Type B pancreatic cell (in vitro differentiated cells): ENCODE results near the gene RASAL2. TPM values are rescaled to one million over a fixed set of nuclear protein-coding genes. Genes with fewer than 3 reads are reported as not detected.

Experiments used
- DNase-seq: peaks from one replicate; pipeline ENCODE4 v3.0.0; 2021; ENCODE audit warnings: mixed read lengths; ENCODE audit not compliant: unreplicated experiment; ENCODE audit errors: extremely low spot score
- H3K27ac Mint-ChIP-seq: 2 replicates; pipeline ENCODE4 v1.8.0; 2021; ENCODE audit warnings: mild to moderate bottlenecking, mixed read lengths
- H3K27me3 Mint-ChIP-seq: 2 replicates; pipeline ENCODE4 v1.8.0; 2021; ENCODE audit warnings: mixed read lengths
- H3K36me3 Mint-ChIP-seq: 2 replicates; pipeline ENCODE4 v1.8.0; 2021; ENCODE audit warnings: mixed read lengths
- H3K4me1 Mint-ChIP-seq: one replicate; pipeline ENCODE4 v1.8.0; 2021; ENCODE audit warnings: mixed read lengths; ENCODE audit not compliant: unreplicated experiment
- H3K4me3 Mint-ChIP-seq: 2 replicates; pipeline ENCODE4 v1.8.0; 2021; ENCODE audit warnings: mild to moderate bottlenecking, mixed read lengths
- H3K9me3 Mint-ChIP-seq: 2 replicates; pipeline ENCODE4 v1.8.0; 2021; ENCODE audit warnings: mixed read lengths
- total RNA-seq: library from RNA; stranded (reverse); gene quantifications from 2 replicates; pipeline ENCODE4 v1.2.1, GENCODE V29; 2021; ENCODE audit warnings: low replicate concordance
- TF ChIP-seq, protein P1 (sequence below): fragments of 200-600 bp; sonication (generic); conservative IDR thresholded peaks from 2 replicates; pipeline ENCODE4 v1.5.0; 2021; ENCODE audit warnings: antibody characterized with exemption, mild to moderate bottlenecking

RASAL2 gene
- total RNA-seq, 1 donor from 2014 or later, result 21.8 TPM

DNA sequence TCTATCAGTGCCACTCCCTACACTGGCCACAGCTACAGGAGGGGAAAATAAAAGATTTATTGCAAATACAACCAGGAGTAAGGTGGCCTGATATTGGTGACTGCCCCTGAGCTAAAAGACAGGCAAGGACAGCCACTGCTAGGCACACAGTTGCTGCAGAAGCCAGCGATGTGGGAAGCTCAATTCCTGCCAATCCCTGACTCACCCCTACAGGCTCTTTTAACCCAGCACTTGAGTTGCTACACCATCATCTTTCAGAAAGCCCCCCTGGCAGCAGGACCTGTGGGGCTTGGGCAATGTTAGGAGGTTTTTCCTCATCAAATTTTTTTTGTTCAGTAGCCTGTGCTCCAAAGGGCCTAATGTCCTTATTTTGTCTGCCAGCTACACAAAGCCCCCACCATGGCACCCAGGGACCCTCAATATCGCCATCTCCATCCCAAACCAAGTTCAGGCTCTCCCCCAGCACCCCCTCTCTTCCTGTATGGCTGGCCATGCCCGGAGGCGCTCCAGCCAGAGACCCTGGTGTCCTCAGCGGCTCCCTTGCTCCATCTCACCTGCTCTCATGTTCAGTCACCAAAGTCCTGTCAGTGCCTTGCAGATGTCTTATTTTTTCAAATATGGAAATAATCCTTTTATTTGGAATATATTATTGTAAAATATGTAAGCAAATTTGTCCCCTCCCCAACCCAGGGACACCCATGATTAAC is 389.5 kb downstream of the RASAL2 start:
- Mint-ChIP-seq H3K9me3 (no peaks in the 10 kb centered on the region), H3K36me3 (peaks cover 8% of the 10 kb centered on the region), H3K4me3 (no peak overlapping the region), H3K27me3 (no peaks in the 10 kb centered on the region), H3K4me1 (peaks cover 6% of the 10 kb centered on the region), H3K27ac (no peak overlapping the region)
- TF ChIP-seq, protein P1, sequence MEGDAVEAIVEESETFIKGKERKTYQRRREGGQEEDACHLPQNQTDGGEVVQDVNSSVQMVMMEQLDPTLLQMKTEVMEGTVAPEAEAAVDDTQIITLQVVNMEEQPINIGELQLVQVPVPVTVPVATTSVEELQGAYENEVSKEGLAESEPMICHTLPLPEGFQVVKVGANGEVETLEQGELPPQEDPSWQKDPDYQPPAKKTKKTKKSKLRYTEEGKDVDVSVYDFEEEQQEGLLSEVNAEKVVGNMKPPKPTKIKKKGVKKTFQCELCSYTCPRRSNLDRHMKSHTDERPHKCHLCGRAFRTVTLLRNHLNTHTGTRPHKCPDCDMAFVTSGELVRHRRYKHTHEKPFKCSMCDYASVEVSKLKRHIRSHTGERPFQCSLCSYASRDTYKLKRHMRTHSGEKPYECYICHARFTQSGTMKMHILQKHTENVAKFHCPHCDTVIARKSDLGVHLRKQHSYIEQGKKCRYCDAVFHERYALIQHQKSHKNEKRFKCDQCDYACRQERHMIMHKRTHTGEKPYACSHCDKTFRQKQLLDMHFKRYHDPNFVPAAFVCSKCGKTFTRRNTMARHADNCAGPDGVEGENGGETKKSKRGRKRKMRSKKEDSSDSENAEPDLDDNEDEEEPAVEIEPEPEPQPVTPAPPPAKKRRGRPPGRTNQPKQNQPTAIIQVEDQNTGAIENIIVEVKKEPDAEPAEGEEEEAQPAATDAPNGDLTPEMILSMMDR, result no peak
- DNase-seq, result no peak

GRCh38 chr1:178484698-178485225 is 390.9 kb downstream of the RASAL2 start:
- Mint-ChIP-seq H3K9me3 (no peaks in the 10 kb centered on the region), H3K27ac (no peak overlapping the region), H3K4me1 (peaks cover 6% of the 10 kb centered on the region), H3K27me3 (no peaks in the 10 kb centered on the region), H3K36me3 (peaks cover 4% of the 10 kb centered on the region), H3K4me3 (no peak overlapping the region)
- no peak for DNase-seq
- TF ChIP-seq, protein P1, result no peak

DNA sequence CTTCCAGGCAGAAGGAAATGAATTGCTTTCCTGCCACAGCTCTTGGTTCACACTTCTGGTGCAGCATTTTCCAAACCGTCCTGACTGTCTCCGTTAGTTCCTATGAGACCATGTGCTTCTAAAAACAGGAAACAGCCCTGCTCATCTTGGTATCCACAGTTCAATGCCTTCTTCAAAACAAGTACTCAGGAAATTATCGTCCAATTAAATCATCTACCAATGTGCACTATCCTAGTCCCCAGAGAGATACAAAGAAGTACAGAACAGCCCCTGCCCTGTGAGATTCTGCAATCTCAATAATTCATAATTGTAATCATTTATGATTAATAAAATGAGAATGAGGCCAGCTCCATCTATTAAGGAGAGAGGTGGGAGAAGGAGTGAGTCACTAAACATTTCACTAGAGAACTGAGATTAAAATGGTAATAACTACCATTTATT is 391.7 kb downstream of the RASAL2 start:
- H3K27me3 Mint-ChIP-seq, result no peaks in the 10 kb centered on the region
- TF ChIP-seq, protein P1, result no peak
- no peak overlapping the region for H3K4me3 Mint-ChIP-seq
- peaks cover 4% of the 10 kb centered on the region for H3K36me3 Mint-ChIP-seq
- no peak overlapping the region for H3K27ac Mint-ChIP-seq
- H3K4me1 Mint-ChIP-seq, result peaks cover 6% of the 10 kb centered on the region
- no peaks in the 10 kb centered on the region for H3K9me3 Mint-ChIP-seq
- DNase-seq, result no peak

DNA sequence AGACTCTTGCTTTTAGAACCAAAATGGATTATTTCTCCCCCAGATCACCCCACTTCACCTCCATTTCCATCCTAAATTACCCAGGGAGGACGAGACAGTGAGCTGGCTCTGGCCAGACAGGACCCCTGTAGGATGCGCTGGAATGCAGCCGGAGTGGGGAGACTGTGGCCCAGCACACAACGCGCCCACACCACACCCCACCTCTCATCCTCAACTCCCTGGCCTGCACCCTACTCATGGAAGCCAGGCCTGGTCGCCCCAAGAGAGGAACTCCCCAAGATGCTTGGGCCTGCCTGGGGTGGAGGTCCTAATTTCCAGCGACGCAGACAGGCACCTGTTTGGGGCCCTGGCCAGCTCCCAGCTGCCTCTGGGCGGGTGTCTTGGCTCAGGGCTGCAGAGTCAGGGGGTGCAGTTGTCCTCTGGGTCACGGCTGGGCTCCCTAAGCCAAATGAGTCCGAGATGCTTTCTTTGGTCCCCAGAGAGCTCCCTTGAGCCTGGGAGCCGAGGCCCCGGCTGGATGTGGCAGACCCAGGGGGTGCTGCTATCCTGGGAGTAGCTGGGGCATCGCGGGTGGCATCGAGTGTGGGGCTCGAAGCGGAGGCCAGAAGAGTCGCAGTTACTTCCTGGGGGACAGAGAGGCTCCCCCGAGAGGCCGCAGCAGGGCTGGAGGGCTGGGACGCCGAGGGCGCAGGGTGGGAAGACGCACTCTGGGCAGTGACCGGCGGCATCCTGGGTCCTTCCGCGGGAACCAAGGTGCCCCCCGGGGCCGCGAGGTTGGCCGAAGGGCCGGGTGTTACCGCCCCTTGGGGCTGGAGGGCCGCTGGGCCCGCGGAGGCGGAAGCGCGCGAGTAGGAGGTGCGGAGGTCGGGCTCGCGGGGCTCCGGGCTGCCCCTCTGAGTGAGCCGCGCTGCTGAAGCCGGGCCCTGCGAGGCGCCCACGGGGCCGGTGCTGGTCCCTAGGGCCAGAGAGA is 392.5 kb downstream of the RASAL2 start:
- Mint-ChIP-seq H3K36me3 (no peaks in the 10 kb centered on the region), H3K27ac (no peak overlapping the region), H3K4me1 (peaks cover 6% of the 10 kb centered on the region), H3K9me3 (no peaks in the 10 kb centered on the region), H3K27me3 (no peaks in the 10 kb centered on the region), H3K4me3 (no peak overlapping the region)
- no peak for DNase-seq
- TF ChIP-seq, protein P1, result no peak

DNA sequence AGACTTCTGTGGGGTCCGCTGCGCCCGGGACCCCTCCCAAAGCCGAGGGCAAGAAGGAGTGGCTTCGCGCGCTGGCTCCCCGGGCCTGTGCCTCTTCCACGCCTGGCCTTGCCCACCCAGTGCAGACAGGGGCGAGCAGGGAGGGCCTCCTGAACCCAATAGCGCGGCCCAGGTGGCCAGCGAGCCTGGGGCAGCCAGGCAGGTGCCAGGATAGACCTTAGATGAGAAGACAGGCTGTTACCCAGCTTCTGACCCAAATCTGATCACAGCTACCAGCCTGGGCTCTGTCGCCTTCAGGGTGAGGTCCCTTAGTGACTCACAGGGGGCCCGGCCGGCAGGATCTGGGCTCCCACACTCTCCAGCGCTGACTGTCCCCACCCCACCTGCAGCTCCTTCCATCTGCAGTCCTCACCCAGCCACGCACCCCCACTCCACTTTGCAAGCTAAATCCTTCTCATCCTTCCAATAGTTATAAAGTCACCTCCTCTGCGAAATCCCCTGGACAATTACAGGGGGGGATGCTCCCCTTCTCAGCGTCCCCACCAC is 393.2 kb downstream of the RASAL2 start:
- H3K27me3 Mint-ChIP-seq, result no peaks in the 10 kb centered on the region
- H3K27ac Mint-ChIP-seq, result no peak overlapping the region
- H3K36me3 Mint-ChIP-seq, result no peaks in the 10 kb centered on the region

More for the DNA sequence above, 393.2 kb downstream of the RASAL2 start:
- Mint-ChIP-seq H3K9me3 (no peaks in the 10 kb centered on the region), H3K4me3 (no peak overlapping the region), H3K4me1 (peaks cover 6% of the 10 kb centered on the region)
- TF ChIP-seq, protein P1, result no peak
- no peak for DNase-seq
